HEK293 (cell line): ENCODE results near the gene DSP.

Experiments
- CTCF ChIA-PET: fragments of 350-600 bp; formaldehyde crosslinking; extraction: SDS; loops from one replicate; lab custom pipeline; 2021; ENCODE audit warnings: antibody characterized with exemption; lab: Yijun Ruan, JAX
- POLR2A ChIA-PET: fragments of 300-600 bp; formaldehyde crosslinking; extraction: SDS; loops from one replicate; lab custom pipeline; 2020; ENCODE audit warnings: antibody characterized with exemption, inconsistent platforms; lab: Yijun Ruan, JAX
- H3K27ac ChIP-seq: fragments of 200-500 bp; sonication (Bioruptor generic); 2 replicates; pipeline ENCODE4 v1.5.1; 2014; ENCODE audit warnings: low read depth, low read length, control low read depth, inconsistent platforms; ENCODE audit errors: extremely low read depth
- H3K36me3 ChIP-seq, 2 experiments: fragments of 200-500 bp in 1 of 2; sonication (Bioruptor generic) in 1 of 2; 1 replicate in 1 of 2; 2 replicates in 1 of 2; pipeline ENCODE4 v1.5.1; 2014 to 2017; ENCODE audit warnings: inconsistent platforms in 2 of 2, low read length in 2 of 2; ENCODE audit not compliant: control insufficient read depth in 2 of 2, insufficient read depth in 1 of 2
- H3K4me1 ChIP-seq: fragments of 200-500 bp; sonication (Bioruptor generic); 2 replicates; pipeline ENCODE4 v1.5.1; 2014; ENCODE audit warnings: mild to moderate bottlenecking, low read length, inconsistent platforms; ENCODE audit not compliant: control insufficient read depth, insufficient read depth
- H3K4me3 ChIP-seq: 2 replicates; pipeline ENCODE4 v1.5.1; 2011; ENCODE audit warnings: low read depth, mild to moderate bottlenecking, control low read depth, low read length, moderate library complexity
- H3K9me3 ChIP-seq: fragments of 200-500 bp; sonication (Bioruptor generic); 2 replicates; pipeline ENCODE4 v1.5.1; 2014; ENCODE audit warnings: low read depth, low read length, inconsistent platforms; ENCODE audit not compliant: control insufficient read depth, insufficient read depth
- GFI1B ChIP-seq: fragments of 450-650 bp; formaldehyde crosslinking; IDR thresholded peaks from 2 replicates; pipeline ENCODE4 v1.5.1; 2016; ENCODE audit warnings: missing biosample characterization, missing genetic modification characterization
- GLIS2 ChIP-seq: fragments of 450-650 bp; formaldehyde crosslinking; IDR thresholded peaks from 2 replicates; pipeline ENCODE4 v1.5.1; 2016; ENCODE audit warnings: missing biosample characterization, missing genetic modification characterization
- KLF10 ChIP-seq: fragments of 450-650 bp; IDR thresholded peaks from 2 replicates; pipeline ENCODE4 v1.5.1; 2018; ENCODE audit warnings: missing biosample characterization, mild to moderate bottlenecking, missing genetic modification characterization
- KLF7 ChIP-seq: fragments of 450-650 bp; formaldehyde crosslinking; IDR thresholded peaks from 2 replicates; pipeline ENCODE4 v1.5.1; 2016; ENCODE audit warnings: missing biosample characterization, missing genetic modification characterization, borderline replicate concordance
- PRDM10 ChIP-seq: fragments of 450-650 bp; formaldehyde crosslinking; IDR thresholded peaks from 2 replicates; pipeline ENCODE4 v1.5.1; 2016; ENCODE audit warnings: missing biosample characterization, missing genetic modification characterization
- PRDM4 ChIP-seq: fragments of 450-650 bp; formaldehyde crosslinking; IDR thresholded peaks from 2 replicates; pipeline ENCODE4 v1.5.1; 2017; ENCODE audit warnings: missing biosample characterization, missing genetic modification characterization
- RBAK ChIP-seq: fragments of 450-650 bp; formaldehyde crosslinking; IDR thresholded peaks from 2 replicates; pipeline ENCODE4 v1.5.1; 2016; ENCODE audit warnings: missing biosample characterization, missing genetic modification characterization
- SP3 ChIP-seq: fragments of 450-650 bp; formaldehyde crosslinking; IDR thresholded peaks from 2 replicates; pipeline ENCODE4 v1.5.1; 2016; ENCODE audit warnings: missing biosample characterization, missing genetic modification characterization
- ZFP3 ChIP-seq: fragments of 450-650 bp; formaldehyde crosslinking; IDR thresholded peaks from 2 replicates; pipeline ENCODE4 v1.5.1; 2016; ENCODE audit warnings: low read depth, missing biosample characterization, missing genetic modification characterization
- ZFP69B ChIP-seq: fragments of 450-650 bp; formaldehyde crosslinking; IDR thresholded peaks from 2 replicates; pipeline ENCODE4 v1.5.1; 2016; ENCODE audit warnings: missing biosample characterization, missing genetic modification characterization
- ZNF132 ChIP-seq: fragments of 450-650 bp; formaldehyde crosslinking; IDR thresholded peaks from 2 replicates; pipeline ENCODE4 v1.5.1; 2017; ENCODE audit warnings: missing biosample characterization, missing genetic modification characterization, borderline replicate concordance
- ZNF138 ChIP-seq: fragments of 450-650 bp; formaldehyde crosslinking; IDR thresholded peaks from 2 replicates; pipeline ENCODE4 v1.5.1; 2016; ENCODE audit warnings: missing biosample characterization, missing genetic modification characterization, borderline replicate concordance
- ZNF19 ChIP-seq: fragments of 450-650 bp; formaldehyde crosslinking; IDR thresholded peaks from 2 replicates; pipeline ENCODE4; 2016; ENCODE audit warnings: missing biosample characterization, missing genetic modification characterization, low read depth
- ZNF248 ChIP-seq: fragments of 450-650 bp; formaldehyde crosslinking; IDR thresholded peaks from 2 replicates; pipeline ENCODE4 v1.5.1; 2017; ENCODE audit warnings: missing biosample characterization, missing genetic modification characterization
- ZNF510 ChIP-seq: fragments of 450-650 bp; formaldehyde crosslinking; IDR thresholded peaks from 2 replicates; pipeline ENCODE4 v1.5.1; 2018; ENCODE audit warnings: mild to moderate bottlenecking, missing genetic modification characterization, missing biosample characterization; ENCODE audit not compliant: insufficient replicate concordance
- ZNF621 ChIP-seq: fragments of 450-650 bp; formaldehyde crosslinking; IDR thresholded peaks from 2 replicates; pipeline ENCODE4 v1.5.1; 2017; ENCODE audit warnings: missing biosample characterization, missing genetic modification characterization
- ZNF677 ChIP-seq: fragments of 450-650 bp; IDR thresholded peaks from 2 replicates; pipeline ENCODE4 v1.5.0; 2018; ENCODE audit warnings: missing biosample characterization, mild to moderate bottlenecking, missing genetic modification characterization, moderate library complexity
- ZNF747 ChIP-seq: fragments of 450-650 bp; formaldehyde crosslinking; IDR thresholded peaks from 2 replicates; pipeline ENCODE4 v1.5.1; 2016; ENCODE audit warnings: missing biosample characterization, missing genetic modification characterization
- ZNF830 ChIP-seq: fragments of 450-650 bp; IDR thresholded peaks from 2 replicates; pipeline ENCODE4 v1.5.0; 2018; ENCODE audit warnings: missing biosample characterization, missing genetic modification characterization, low read depth, mild to moderate bottlenecking, moderate library complexity

Gene DSP

GRCh38 chr6:7594579-7595125 is 53.2 kb downstream of the DSP start:
- TF ChIP-seq ZNF19 (tag by site-specific recombination) = no peak
- TF ChIP-seq, all 188 proteins: peak for 0

GRCh38 chr6:7604003-7604402 is 62.5 kb downstream of the DSP start:
- H3K27ac ChIP-seq = no peak overlapping the region
- CTCF ChIA-PET = interaction anchor here (0.6 to 0.7 kb wide), 2 partner anchors 312 to 321 kb away, joined by 3 read pairs; no protein-coding TSS in a partner anchor
- peaks cover 91 to 94% of the 10 kb centered on the region in 2 experiments for H3K36me3 ChIP-seq
- TF ChIP-seq ZNF138 (no peak), ZFP69B (tag by site-specific recombination) (no peak), PRDM4 (tag by site-specific recombination) (no peak), ZNF621 (tag by site-specific recombination) (no peak), ZNF830 (no peak), SP3 (no peak), GFI1B (tag by site-specific recombination) (no peak)
- POLR2A ChIA-PET = interaction anchor here (0.9 to 1.2 kb wide), 2 partner anchors 10 to 14 kb away, joined by 4 to 6 read pairs; partner anchors contain the start of gene SNRNP48
- H3K4me1 ChIP-seq = no peaks in the 10 kb centered on the region
- H3K9me3 ChIP-seq = no peaks in the 10 kb centered on the region
- H3K4me3 ChIP-seq = no peak overlapping the region

More at GRCh38 chr6:7594579-7595125, 53.2 kb downstream of the DSP start:
- CTCF ChIA-PET = interaction anchor here (0.6 to 0.8 kb wide), 2 partner anchors 20 to 351 kb away, joined by 3 to 7 read pairs; no protein-coding TSS in a partner anchor
- Histone ChIP-seq H3K27ac (no peak overlapping the region), H3K4me3 (no peak overlapping the region), H3K9me3 (no peaks in the 10 kb centered on the region), H3K4me1 (peaks cover 8% of the 10 kb centered on the region; the same call in 1 of the 2 replicates), H3K36me3 (peaks cover 57 to 58% of the 10 kb centered on the region in 2 experiments)
- POLR2A ChIA-PET = no interaction called here

- H3K9me3 ChIP-seq = no peaks in the 10 kb centered on the region
- peaks cover 91 to 94% of the 10 kb centered on the region in 2 experiments for H3K36me3 ChIP-seq
- H3K4me1 ChIP-seq = no peaks in the 10 kb centered on the region
- no peak overlapping the region for H3K27ac ChIP-seq
- no peak overlapping the region for H3K4me3 ChIP-seq
- POLR2A ChIA-PET = interaction anchor here (1.2 kb wide), 1 partner anchor 15 kb away, joined by 6 read pairs; the partner anchor contains the start of gene SNRNP48
- CTCF ChIA-PET = interaction anchor here (0.6 kb wide), 1 partner anchor 321 kb away, joined by 3 read pairs; no protein-coding TSS in a partner anchor
- TF ChIP-seq RBAK (tag by site-specific recombination) (no peak), ZNF19 (tag by site-specific recombination) (no peak), ZNF248 (tag by site-specific recombination) (no peak), ZNF677 (tag by site-specific recombination) (no peak), KLF7 (tag by site-specific recombination) (no peak), GLIS2 (tag by site-specific recombination) (no peak), KLF10 (tag by site-specific recombination) (no peak)
Observed at GRCh38 chr6:7604506-7604905, 63.0 kb downstream of the DSP start.

- POLR2A ChIA-PET = interaction anchor here (1.4 kb wide), 1 partner anchor 226 kb away, joined by 4 read pairs; the partner anchor contains the start of genes CAGE1 and RIOK1
- TF ChIP-seq ZFP3 (tag by site-specific recombination) (no peak), ZNF510 (no peak), KLF7 (tag by site-specific recombination) (no peak), ZNF747 (tag by site-specific recombination) (no peak), PRDM10 (tag by site-specific recombination) (peak; percentile 27; the same call in 1 of the 2 replicates), ZNF132 (tag by site-specific recombination) (no peak)
Observed at GRCh38 chr6:7615611-7616383, 74.3 kb downstream of the DSP start.

More at GRCh38 chr6:7615611-7616383, 74.3 kb downstream of the DSP start:
- Histone ChIP-seq H3K36me3 (peaks cover 8 to 31% of the 10 kb centered on the region in 2 experiments), H3K4me1 (0 out of 2 replicates have a peak, but pooled peaks cover 2% of the 10 kb centered on the region), H3K9me3 (no peaks in the 10 kb centered on the region), H3K27ac (no peak overlapping the region), H3K4me3 (no peak overlapping the region)
- CTCF ChIA-PET = interaction anchor here (0.6 to 3.4 kb wide), 46 partner anchors 8 to 939 kb away, joined by 3 to 59 read pairs (median 4); no protein-coding TSS in a partner anchor
